ENCODE measurements around the gene LEFTY1.
"Not testable (repeated sequence)": the region's sequence is repeated elsewhere in the genome, so short reads cannot be mapped to it uniquely, and the experiment has no call there.

The LEFTY1 gene

GRCh38 chr1:225888289-225888897 is 553 bp downstream of the LEFTY1 start:
- no peak for DNase-seq (ENCODE audit: low spot score)

- not testable (repeated sequence) for DNase-seq (ENCODE audit: low spot score)
Observed at GRCh38 chr1:225887554-225888288, 1.2 kb downstream of the LEFTY1 start.

- DNase-seq (ENCODE audit: low spot score) = no peak
Observed at GRCh38 chr1:225887030-225887314, 2.0 kb downstream of the LEFTY1 start.

- no peak for DNase-seq (ENCODE audit: low spot score)
Observed at GRCh38 chr1:225886159-225887029, 2.6 kb downstream of the LEFTY1 start.

- DNase-seq (ENCODE audit: low spot score) = no peak
Observed at GRCh38 chr1:225885336-225885735, 3.6 kb downstream of the LEFTY1 start.

- DNase-seq (ENCODE audit: low spot score) = no peak
Observed at GRCh38 chr1:225883616-225884265, 5.2 kb downstream of the LEFTY1 start.

GRCh38 chr1:225882694-225883615 is 6.0 kb downstream of the LEFTY1 start:
- DNase-seq (ENCODE audit: low spot score) = peak; percentile 55

GRCh38 chr1:225881959-225882693 is 6.8 kb downstream of the LEFTY1 start, which contains the start of gene TMEM63A:
Gene TMEM63A (minus strand): TSS chr1:225882380. CDS start chr1:225877580, 4,800 bp downstream.
- DNase-seq (ENCODE audit: low spot score) = peak; percentile 84

GRCh38 chr1:225881081-225881958 is 7.6 kb downstream of the LEFTY1 start:
- DNase-seq (ENCODE audit: low spot score) = no peak

- no peak for DNase-seq (ENCODE audit: low spot score)
Observed at GRCh38 chr1:225880636-225881035, 8.3 kb downstream of the LEFTY1 start.

GRCh38 chr1:225880222-225880588 is 8.7 kb downstream of the LEFTY1 start:
- peak; percentile 40 for DNase-seq (ENCODE audit: low spot score)

GRCh38 chr1:225879521-225880221 is 9.3 kb downstream of the LEFTY1 start:
- peak; percentile 84 for DNase-seq (ENCODE audit: low spot score)

GRCh38 chr1:225878282-225878681 is 10.7 kb downstream of the LEFTY1 start:
- DNase-seq (ENCODE audit: low spot score) = no peak

- DNase-seq (ENCODE audit: low spot score) = no peak
Observed at GRCh38 chr1:225877580-225877979, 11.4 kb downstream of the LEFTY1 start.

- DNase-seq (ENCODE audit: low spot score) = no peak
Observed at GRCh38 chr1:225876900-225877510, 11.9 kb downstream of the LEFTY1 start.

- peak; percentile 90 for DNase-seq (ENCODE audit: low spot score)
Observed at GRCh38 chr1:225875044-225875815, 13.7 kb downstream of the LEFTY1 start.

GRCh38 chr1:225874431-225874830 is 14.5 kb downstream of the LEFTY1 start:
- no peak for DNase-seq (ENCODE audit: low spot score)
